Measurements from ENCODE around the gene STEAP2. TPM values are rescaled to one million over a fixed set of nuclear protein-coding genes. Genes with fewer than 3 reads are reported as not detected.

Gene STEAP2
- polyA plus RNA-seq, 2 of the 4 experiments (the other 2 are of a cell fraction): 5.1 to 49.2 TPM

- H3K9me3 ChIP-seq: no peaks in the 10 kb centered on the region
- ATAC-seq: no peak
- H3K4me3 ChIP-seq: no peak overlapping the region
- ChIA-PET CTCF (interaction anchor here (1.4 to 5.0 kb wide), 2 partner anchors 31 to 88 kb away, joined by 7 to 23 read pairs; partner anchors contain the start of genes STEAP1 and STEAP2), POLR2A (interaction anchor here (0.6 to 0.9 kb wide), 2 partner anchors 31 kb away, joined by 3 read pairs; partner anchors contain the start of gene STEAP2)
- FAIRE-seq: no peak
- 68% methylated on average over 3 of the region's 3 CpGs for WGBS (ENCODE audit: missing lambda C conversion rate)
- TF ChIP-seq SREBF2 (IDR thresholded peaks at IDR 0.05): no peak
- no peak for TF ChIP-seq ZC3H11A (IDR thresholded peaks at IDR 0.05)
- no peak for TF ChIP-seq NR3C1 (IDR thresholded peaks at IDR 0.05)
- TF ChIP-seq CHD4 (IDR thresholded peaks at IDR 0.05; ENCODE audit: borderline replicate concordance): no peak
- no peak for TF ChIP-seq E2F6 (IDR thresholded peaks at IDR 0.05; ENCODE audit: borderline replicate concordance, low read depth)
- TF ChIP-seq RAD21 (conservative IDR thresholded peaks at IDR 0.05 in 1 of 2, IDR thresholded peaks at IDR 0.05 in 1 of 2): no peak
- no peak for TF ChIP-seq HOXB13 (CRISPR knock-in tag; IDR thresholded peaks at IDR 0.05; ENCODE audit: low read depth)
- TF ChIP-seq ZSCAN20 (CRISPR knock-in tag; IDR thresholded peaks at IDR 0.05): no peak
- no peak for TF ChIP-seq ZFP36 (IDR thresholded peaks at IDR 0.05; ENCODE audit: borderline replicate concordance, partially characterized antibody)
- no peak for DNase-seq (ENCODE audit: low read depth in 1 of 2, low spot score in 1 of 2)
- no peak overlapping the region for H3K27ac ChIP-seq
- no peak overlapping the region for H3K4me2 ChIP-seq
- H3K4me1 ChIP-seq: peaks cover 11% of the 10 kb centered on the region; the same call in 2 of the 3 replicates
Observed at GRCh38 chr7:90242369-90243168, 31.0 kb downstream of the STEAP2 start.

- Histone ChIP-seq H3K9me3 (no peaks in the 10 kb centered on the region), H3K27ac (no peak overlapping the region), H3K4me1 (peaks cover 11% of the 10 kb centered on the region; the same call in 2 of the 3 replicates), H3K4me3 (no peak overlapping the region), H3K4me2 (no peak overlapping the region)
- ChIA-PET POLR2A (interaction anchor here (0.9 kb wide), 1 partner anchor 32 kb away, joined by 3 read pairs; the partner anchor contains the start of gene STEAP2), CTCF (interaction anchor here (1.2 to 5.0 kb wide), 4 partner anchors 28 to 184 kb away, joined by 3 to 23 read pairs (median 6); partner anchors contain the start of genes STEAP1 and STEAP2)
- WGBS (ENCODE audit: missing lambda C conversion rate): 42% methylated on average over 1 of the region's 1 CpG
- no peak for DNase-seq (ENCODE audit: low read depth in 1 of 2, low spot score in 1 of 2)
- FAIRE-seq: no peak
- no peak for ATAC-seq
- TF ChIP-seq CBX2 (IDR thresholded peaks at IDR 0.05; ENCODE audit: borderline replicate concordance, low read depth): no peak
- TF ChIP-seq MAFK (IDR thresholded peaks at IDR 0.05; ENCODE audit: partially characterized antibody): no peak
- no peak for TF ChIP-seq HOXA7 (CRISPR knock-in tag; IDR thresholded peaks at IDR 0.05)
- no peak for TF ChIP-seq PBX3 (IDR thresholded peaks at IDR 0.05)
- TF ChIP-seq HOXB5 (CRISPR knock-in tag; IDR thresholded peaks at IDR 0.05): no peak
- no peak for TF ChIP-seq RNF2 (IDR thresholded peaks at IDR 0.05; ENCODE audit: borderline replicate concordance, low read depth)
- TF ChIP-seq BHLHE40 (IDR thresholded peaks at IDR 0.05; ENCODE audit: low read depth, low read length): no peak
Observed at GRCh38 chr7:90243556-90243955, 32.0 kb downstream of the STEAP2 start.

GRCh38 chr7:90244565-90244908 is 33.0 kb downstream of the STEAP2 start:
- H3K4me3 ChIP-seq: peak overlapping the region; percentile 97
- WGBS (ENCODE audit: missing lambda C conversion rate): 23% methylated on average over 6 of the region's 6 CpGs
- H3K4me1 ChIP-seq: peaks cover 11% of the 10 kb centered on the region; the same call in 2 of the 3 replicates
- TF ChIP-seq KDM1A (IDR thresholded peaks at IDR 0.05; ENCODE audit: low read depth): 0 out of 2 replicates have a peak, but pooled peaks have one; percentile 47
- no peak for TF ChIP-seq EHMT2 (IDR thresholded peaks at IDR 0.05; ENCODE audit: low read depth)
- ChIA-PET POLR2A (interaction anchor here (1.5 kb wide), 1 partner anchor 33 kb away, joined by 4 read pairs; the partner anchor contains the start of gene STEAP2), CTCF (interaction anchor here (0.6 to 5.0 kb wide), 5 partner anchors 33 to 183 kb away, joined by 3 to 23 read pairs (median 5); partner anchors contain the start of gene STEAP2)
- no peak for FAIRE-seq
- peak overlapping the region; percentile 97 for H3K4me2 ChIP-seq
- no peaks in the 10 kb centered on the region for H3K9me3 ChIP-seq
- peak overlapping the region; percentile 79 to 86 for H3K27ac ChIP-seq
- peak in 1 of 2 experiments; percentile 9; a peak in 3 of 6 replicates for ATAC-seq
- DNase-seq (ENCODE audit: low read depth in 1 of 2, low spot score in 1 of 2): no peak
